ENCODE results near the gene MX2.

Gene MX2

DNA sequence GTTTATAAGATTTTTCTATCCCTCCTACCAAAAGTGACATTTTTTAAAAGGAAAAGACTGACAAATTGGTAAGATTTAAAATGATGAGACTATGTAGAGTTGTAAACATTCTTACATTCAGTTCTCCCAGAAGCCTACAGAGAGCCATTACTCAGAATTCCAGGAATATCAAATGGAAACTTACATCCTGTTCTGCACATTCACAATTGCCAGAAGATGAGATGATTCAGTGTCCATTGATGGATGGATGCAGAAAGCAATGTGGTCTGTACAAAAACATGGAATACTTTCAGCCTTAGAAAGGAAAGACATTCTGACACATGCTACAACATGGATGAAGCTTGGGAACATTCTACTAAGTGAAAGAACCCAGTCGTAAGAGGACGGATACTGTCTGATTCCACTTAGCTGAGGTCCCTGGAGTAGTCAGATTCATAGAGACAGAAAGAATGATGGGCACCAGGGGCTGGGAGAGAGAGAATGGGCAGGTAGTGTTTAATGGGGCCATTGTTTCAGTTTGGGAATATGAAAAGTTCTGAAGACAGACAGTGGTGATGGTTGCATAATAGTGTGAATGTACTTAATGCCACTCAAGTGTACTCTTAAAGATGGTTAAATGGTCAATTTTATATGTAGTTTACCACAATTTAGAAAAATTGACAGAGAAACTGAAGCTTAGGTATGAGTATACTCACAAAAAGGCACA lies 80.8 kb downstream of the MX2 start:
- DNase-seq, result no peak

DNA sequence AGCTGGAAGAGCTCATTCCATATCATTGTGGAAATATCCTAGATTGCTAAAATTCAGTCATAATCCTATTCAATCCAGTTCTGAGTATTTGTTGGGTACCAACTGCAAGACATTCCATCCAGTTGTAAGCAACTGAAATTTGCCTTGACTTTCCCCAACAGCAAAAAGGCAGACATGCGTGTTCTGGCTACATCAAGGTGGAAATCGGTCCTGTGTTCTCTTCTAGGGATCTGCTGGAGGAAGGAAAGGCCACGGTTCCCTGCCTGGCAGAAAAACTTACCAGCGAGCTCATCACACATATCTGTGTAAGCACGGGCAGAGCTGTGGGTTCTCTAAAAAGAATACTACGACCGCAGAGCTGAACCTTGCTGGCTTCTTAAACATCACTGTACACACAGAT lies 81.7 kb downstream of the MX2 start:
- no peak for DNase-seq

DNA sequence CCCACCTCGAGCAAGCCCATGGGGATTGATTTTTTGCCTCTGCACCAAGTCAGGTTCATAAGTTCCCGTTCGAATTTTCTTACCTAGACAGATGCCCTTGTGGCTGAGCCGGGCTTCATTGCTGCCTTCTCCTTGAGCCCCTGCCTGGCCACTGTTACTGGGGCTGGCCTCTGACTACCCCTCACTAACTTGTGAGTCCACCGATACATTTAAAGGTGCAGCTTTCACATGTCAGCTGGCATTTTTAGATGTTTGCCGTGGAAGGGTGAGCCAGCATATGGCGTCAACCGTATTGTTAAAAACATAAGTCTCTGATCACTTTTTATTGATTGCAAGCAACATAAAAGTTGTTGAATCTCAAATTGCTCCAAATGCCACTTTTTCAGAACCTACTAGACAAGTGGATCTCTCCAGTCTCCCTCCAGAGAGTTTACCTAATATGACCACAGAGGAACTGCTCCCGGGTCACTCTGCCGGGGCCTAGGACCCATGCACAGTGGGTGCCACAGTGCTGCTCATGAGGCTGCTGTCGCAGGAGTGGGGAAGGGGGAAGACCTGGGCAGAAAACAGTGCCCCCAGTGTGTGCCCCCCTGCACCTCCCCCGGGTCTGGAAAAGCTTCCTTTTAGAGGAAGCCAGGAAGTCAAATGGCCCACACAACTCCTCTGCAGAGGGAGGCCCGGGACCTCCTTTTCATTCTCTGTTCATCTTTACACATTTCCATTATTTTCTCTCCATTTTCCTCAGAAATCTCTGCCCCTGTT lies 83.1 kb downstream of the MX2 start:
- no peak for DNase-seq

DNA sequence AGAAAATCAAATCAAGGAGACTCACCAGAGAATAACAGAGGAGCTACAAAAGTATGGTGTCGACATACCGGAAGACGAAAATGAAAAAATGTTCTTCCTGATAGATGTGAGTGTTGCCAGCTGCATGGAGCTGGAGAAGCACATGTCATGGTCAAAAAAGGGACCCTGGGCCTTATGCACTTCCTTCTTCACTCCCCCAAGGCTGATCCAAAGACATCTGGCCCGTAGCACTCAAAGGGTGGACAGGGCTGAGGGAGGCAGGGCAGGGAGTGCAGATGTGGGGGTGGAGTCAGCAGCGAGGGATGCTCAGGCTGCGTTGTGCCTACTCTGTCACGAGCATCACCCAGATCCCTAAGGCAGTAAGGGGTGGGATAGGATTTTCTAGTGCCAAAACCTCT lies 83.6 kb downstream of the MX2 start:
- DNase-seq, result no peak

DNA sequence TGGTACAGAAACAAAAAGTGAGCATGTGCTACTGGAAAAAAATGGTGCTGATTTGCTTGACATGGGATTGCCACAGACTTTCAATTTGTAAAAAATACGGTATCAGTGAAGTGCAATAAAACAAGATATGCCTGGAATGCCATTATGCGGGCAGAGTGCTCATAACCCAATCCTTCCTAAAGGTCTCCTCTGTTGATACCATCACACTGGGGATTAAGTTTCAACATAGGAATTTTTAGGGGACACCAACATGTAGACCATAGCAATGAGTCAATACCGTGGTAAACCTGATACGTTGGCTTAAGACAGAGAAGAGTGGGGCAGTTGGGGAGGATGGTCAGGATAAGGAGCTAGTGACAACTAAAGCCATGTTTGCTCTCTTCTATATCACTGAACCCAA lies 84.8 kb downstream of the MX2 start:
- DNase-seq, result no peak

DNA sequence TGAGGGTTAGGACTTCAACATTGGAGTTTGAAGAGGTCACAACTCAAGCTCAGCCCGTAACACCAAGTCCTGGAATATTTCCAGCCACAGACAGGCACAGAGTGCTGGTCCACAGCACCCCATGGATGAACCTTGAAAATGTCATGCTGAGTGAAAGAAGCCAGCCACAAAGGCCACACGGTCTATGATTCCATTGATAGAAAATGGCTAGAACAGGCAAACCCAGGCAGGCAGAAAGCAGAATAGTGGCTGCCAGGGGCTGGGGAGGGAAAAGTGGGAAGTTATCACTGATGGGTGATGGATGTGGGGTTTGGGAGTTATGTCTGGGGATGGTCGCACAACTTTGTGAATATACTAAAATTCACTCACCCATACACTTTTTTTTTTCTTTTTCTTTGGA lies 85.5 kb downstream of the MX2 start:
- DNase-seq, result no peak

DNA sequence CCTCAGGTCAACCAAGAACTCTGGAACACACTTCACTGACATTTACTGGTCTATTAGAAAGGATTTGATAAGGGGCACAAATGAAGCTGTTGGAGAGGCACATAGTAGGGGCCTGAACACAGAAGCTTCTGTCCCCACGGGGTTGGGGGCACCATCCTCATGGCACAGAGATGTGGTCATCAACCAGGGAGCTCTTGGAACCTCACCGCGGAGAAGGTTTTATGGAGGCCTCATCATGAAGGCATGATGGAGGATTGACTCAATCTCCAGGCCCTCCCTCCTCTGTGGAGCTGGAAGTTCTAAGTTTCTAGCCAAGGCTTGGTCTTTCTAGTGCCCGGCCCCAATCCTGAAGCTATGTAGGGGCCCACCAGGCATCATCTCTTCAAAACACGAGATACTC lies 87.8 kb downstream of the MX2 start:
- DNase-seq, result no peak

DNA sequence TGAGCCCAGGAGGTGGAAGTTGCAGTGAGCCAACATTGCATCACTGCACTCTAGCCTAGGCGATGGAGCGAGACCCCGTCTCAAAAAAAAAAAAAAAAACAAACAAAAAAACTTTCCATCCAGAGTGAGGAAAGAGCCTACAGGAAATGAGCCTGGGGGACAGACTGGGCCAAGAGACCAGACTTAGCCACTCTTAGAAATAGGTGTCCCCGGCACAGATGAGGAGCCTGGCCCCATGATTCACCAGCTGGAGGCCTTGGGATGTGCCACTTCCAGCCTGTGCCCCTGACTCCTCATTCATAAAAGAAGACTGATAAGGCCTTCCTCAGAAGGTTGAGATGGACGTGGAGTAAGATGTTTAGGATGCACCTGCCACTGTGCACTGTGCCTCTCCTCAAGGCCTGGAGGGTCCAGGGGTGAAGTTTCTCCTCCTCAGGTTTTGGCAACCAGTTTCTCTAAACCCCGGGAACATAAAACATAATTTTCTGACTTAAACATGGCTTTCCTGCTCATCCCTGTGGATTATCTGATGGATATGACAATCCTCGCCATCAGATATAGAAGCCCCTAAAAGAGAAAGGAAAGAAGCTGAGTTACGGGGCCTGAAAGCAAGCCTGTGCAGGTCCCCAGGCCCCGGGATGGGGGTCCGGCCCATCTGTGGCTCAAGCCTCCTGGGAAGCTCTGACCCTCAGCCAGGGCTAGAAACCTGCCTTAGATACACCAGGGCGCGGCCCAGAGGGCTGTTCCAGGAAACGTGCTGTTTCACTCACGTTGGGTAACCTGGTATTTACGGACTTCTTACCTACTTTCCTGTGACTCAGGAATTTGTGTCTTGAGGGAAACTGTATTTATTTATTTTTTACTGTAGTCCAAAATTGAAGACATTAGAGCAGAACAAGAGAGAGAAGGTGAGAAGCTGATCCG lies 90.2 kb downstream of the MX2 start:
- no peak for DNase-seq

DNA sequence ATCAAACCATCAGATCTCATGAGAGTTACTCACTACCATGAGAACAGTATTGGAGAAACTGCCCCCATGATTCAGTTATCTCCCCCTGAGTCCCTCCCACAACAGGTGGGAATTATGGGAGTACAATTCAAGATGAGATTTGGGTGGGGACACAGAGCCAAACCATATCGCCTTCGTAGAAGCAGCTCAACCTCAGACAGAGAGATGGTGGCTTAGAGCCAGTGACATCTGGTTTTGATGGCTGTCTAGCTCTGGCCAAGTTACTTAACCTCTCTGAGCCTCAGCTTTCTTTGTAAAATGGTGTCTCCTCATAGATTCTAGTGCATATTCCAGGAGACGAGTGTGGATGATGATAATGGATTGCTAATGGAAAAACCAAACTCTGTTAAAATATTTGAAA lies 91.4 kb downstream of the MX2 start:
- DNase-seq, result no peak

DNA sequence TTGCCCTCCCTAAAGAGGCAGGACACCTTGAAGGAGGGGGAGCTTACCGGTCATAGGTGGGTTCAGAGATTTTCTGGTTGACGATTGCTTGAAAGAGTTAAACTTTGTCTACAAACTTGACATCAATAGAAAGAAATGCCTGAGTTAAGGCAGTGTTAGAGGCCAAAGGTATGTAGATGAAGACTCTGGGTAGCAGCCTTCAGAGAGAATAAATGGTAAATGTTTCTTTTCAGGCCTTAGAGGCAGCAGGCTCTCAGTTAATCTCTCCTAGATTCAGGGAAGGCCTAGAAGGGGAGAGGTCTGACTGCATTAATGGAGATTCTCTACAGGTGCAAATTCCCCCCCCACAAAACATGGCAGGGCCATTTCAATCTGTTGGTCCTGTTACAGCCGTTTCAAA lies 91.9 kb downstream of the MX2 start:
- no peak for DNase-seq

DNA sequence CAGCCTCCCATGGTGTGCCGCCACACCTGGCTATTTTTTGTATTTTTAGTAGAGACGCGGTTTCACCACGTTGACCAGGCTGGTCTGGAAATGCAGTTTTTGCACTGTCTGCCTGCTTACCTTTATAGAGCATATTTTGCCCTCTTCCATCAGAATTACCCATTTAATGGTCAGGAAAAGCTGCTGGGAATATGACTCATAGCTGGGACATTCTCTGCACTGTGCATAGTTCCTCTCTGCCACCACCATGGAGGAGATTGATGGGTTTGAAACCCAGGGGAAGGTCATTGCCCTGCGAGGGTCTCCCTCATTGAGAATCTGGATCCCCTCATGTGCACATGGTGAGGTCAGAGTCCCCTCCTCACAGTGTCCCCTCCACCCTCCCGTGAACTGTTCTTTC lies 96.3 kb downstream of the MX2 start:
- no peak for DNase-seq

DNA sequence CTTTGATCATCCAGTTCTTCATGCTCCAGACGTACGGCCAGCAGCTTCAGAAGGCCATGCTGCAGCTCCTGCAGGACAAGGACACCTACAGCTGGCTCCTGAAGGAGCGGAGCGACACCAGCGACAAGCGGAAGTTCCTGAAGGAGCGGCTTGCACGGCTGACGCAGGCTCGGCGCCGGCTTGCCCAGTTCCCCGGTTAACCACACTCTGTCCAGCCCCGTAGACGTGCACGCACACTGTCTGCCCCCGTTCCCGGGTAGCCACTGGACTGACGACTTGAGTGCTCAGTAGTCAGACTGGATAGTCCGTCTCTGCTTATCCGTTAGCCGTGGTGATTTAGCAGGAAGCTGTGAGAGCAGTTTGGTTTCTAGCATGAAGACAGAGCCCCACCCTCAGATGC lies 96.7 kb downstream of the MX2 start:
- no peak for DNase-seq
